Uterus (tissue), 2 donors: ENCODE measurements around the gene NKG7.

Experiments used
- CTCF ChIP-seq, 4 experiments: fragments of 200-600 bp in 2 of 4; fragments of 450-650 bp in 2 of 4; sonication (generic) in 2 of 4; IDR thresholded peaks; one replicate each; pipeline ENCODE4 v1.5.1; 2016 to 2019; ENCODE audit warnings: antibody characterized with exemption in 4 of 4, mild to moderate bottlenecking in 2 of 4, moderate library complexity in 1 of 4
- POLR2A ChIP-seq, 2 donors: fragments of 450-650 bp; IDR thresholded peaks; one replicate each; pipeline ENCODE4 v1.6.1; 2016; ENCODE audit warnings: antibody characterized with exemption in 2 of 2, mild to moderate bottlenecking in 1 of 2, moderate library complexity in 1 of 2

DNA sequence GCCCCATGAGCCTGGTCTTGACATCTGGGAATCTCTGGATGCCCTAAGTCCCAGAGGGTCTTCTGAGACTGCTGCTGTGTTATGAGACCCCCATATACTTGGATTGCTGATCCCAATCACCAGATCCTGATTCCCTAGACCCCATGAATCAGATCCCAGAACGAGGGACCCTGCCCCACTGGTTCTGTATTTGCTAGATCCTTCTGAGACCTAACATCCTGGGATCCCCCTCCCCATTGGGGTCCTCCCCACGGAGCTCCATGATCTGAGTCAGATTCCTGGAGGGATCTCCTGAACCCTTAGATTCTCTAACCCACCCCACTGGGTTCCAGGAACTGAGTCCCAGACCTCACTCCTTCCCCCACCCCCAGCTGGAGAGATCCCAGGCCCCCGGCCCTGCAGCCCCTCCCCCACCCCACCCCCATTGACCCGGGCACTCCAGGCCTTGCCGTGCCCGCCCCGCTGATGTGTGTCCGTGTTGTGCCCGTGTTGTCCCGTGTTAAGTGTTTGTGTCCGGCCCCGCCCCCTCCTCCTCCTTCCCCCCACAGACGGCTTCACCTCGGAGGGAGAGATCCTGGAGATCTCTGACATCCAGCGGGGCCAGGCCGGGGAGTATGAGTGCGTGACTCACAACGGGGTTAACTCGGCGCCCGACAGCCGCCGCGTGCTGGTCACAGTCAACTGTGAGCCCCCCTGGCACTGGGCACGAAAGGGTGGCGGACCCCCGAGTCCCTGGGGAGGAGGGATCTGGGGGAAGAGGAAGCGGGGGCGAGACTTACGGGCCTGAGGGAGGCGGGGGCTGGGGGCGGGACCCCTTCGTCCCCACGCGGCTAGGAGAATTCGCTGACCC is 46.0 kb downstream of the NKG7 start:
- TF ChIP-seq POLR2A (IDR thresholded peaks at IDR 0.05): no peak
- no peak for TF ChIP-seq CTCF (IDR thresholded peaks at IDR 0.05)
